K562 (cell line): ENCODE results near the gene ZNF581. TPM values are rescaled to one million over a fixed set of nuclear protein-coding genes. Genes with fewer than 3 reads are reported as not detected.
A peak's percentile ranks its signal among the peaks of the same experiment; 100 is the strongest.

ENCODE experiments used
- ATAC-seq: fragments of 200-7000 bp; cut with Tn5 transposase; 3 replicates; pipeline ENCODE4 v1.9.1; 2020; ENCODE audit warnings: moderate library complexity
- BruUV-seq: library from RNA; stranded (reverse); fragments of 400-500 nt; replicated peaks from 2 replicates; lab custom pipeline; 2021; lab: Mats Ljungman, UMichigan
- CTCF ChIA-PET: fragments of 300-600 bp; formaldehyde crosslinking; extraction: SDS; loops from one replicate; lab custom pipeline; 2021; ENCODE audit warnings: low intra/inter-chr PET ratio; lab: Yijun Ruan, JAX
- POLR2A ChIA-PET: fragments of 300-600, 350-650 bp; sonication (Branson Sonifier 250); formaldehyde crosslinking; extraction: SDS; loops from one replicate; lab custom pipeline; 2021; ENCODE audit warnings: antibody characterized with exemption, inconsistent platforms; lab: Yijun Ruan, JAX
- DNase-seq, 4 experiments: peaks; one replicate each; pipeline versions ENCODE4 v3.0.0 to v3.0.0-alpha.2; 2011 to 2018; ENCODE audit warnings: low spot score in 3 of 4, mixed read lengths in 3 of 4; ENCODE audit errors: extremely low read depth in 1 of 4
- FAIRE-seq: peaks from 2 replicates; lab custom pipeline; 2011; peaks lifted over from hg19 to GRCh38; lab: Jason Lieb, UNC
- H2AFZ ChIP-seq: 2 replicates; pipeline ENCODE4 v1.6.0; 2011; ENCODE audit warnings: low read depth, low read length, control low read depth, inconsistent platforms
- H3K27ac ChIP-seq: fragments of 200-600 bp; 3 replicates; pipeline ENCODE4 v1.8.0; 2011; ENCODE audit warnings: low read depth, mild to moderate bottlenecking, control low read depth, inconsistent platforms, low read length, moderate library complexity, mixed read lengths; ENCODE audit errors: extremely low read depth
- H3K27me3 ChIP-seq, 2 experiments: fragments of 300-600 bp in 1 of 2; 2 replicates in 1 of 2; 3 replicates in 1 of 2; pipeline versions ENCODE4 v1.6.0 to v1.8.0; 2011; ENCODE audit warnings: inconsistent platforms in 2 of 2, low read length in 2 of 2, mild to moderate bottlenecking in 1 of 2, mixed read lengths in 1 of 2, moderate library complexity in 1 of 2; ENCODE audit not compliant: control insufficient read depth in 2 of 2, insufficient read depth in 2 of 2
- H3K36me3 ChIP-seq: fragments of 300-600 bp; 3 replicates; pipeline ENCODE4 v1.8.0; 2011; ENCODE audit warnings: mild to moderate bottlenecking, low read length, inconsistent platforms; ENCODE audit not compliant: control insufficient read depth, insufficient read depth
- H3K4me1 ChIP-seq, 2 experiments: fragments of 200-600 bp in 1 of 2; replicated peaks in 1 of 2; 2 replicates in 1 of 2; 3 replicates in 1 of 2; pipeline versions ENCODE4 v1.5.1 to v1.8.0; 2011; ENCODE audit warnings: inconsistent platforms in 2 of 2, low read length in 2 of 2, mild to moderate bottlenecking in 1 of 2, mixed read lengths in 1 of 2, moderate library complexity in 1 of 2; ENCODE audit not compliant: control insufficient read depth in 2 of 2, insufficient read depth in 2 of 2
- H3K4me2 ChIP-seq: 2 replicates; pipeline ENCODE4 v1.6.1; 2011; ENCODE audit warnings: low read length, control low read depth, inconsistent platforms, mixed read lengths; ENCODE audit not compliant: insufficient read depth
- H3K4me3 ChIP-seq: fragments of 200-600 bp; sonication (generic), shearing (Covaris generic); 2 replicates; pipeline ENCODE4 v1.5.1; 2016; ENCODE audit warnings: control low read depth, inconsistent platforms
- H3K79me2 ChIP-seq: fragments of 200-600 bp; 3 replicates; pipeline ENCODE4 v1.8.0; 2011; ENCODE audit warnings: low read length, inconsistent platforms; ENCODE audit not compliant: control insufficient read depth, insufficient read depth
- H3K9ac ChIP-seq, 2 experiments: 2 replicates each; pipeline versions ENCODE4 v1.6.0 to v1.6.1; 2011; ENCODE audit warnings: low read depth in 2 of 2, low read length in 2 of 2, control low read depth in 1 of 2, inconsistent platforms in 1 of 2, mild to moderate bottlenecking in 1 of 2, mixed read lengths in 1 of 2; ENCODE audit not compliant: insufficient read depth in 1 of 2
- H3K9me1 ChIP-seq: one replicate; pipeline ENCODE4 v1.6.0; 2011; ENCODE audit warnings: inconsistent platforms, mild to moderate bottlenecking, low read length, moderate library complexity; ENCODE audit not compliant: control insufficient read depth, insufficient read depth
- H3K9me3 ChIP-seq: replicated peaks from 2 replicates; pipeline ENCODE4 v1.5.1; 2011; ENCODE audit warnings: low read depth, low read length, inconsistent platforms; ENCODE audit not compliant: control insufficient read depth, insufficient read depth
- H4K20me1 ChIP-seq: replicated peaks from 2 replicates; pipeline ENCODE4 v1.6.1; 2011; ENCODE audit warnings: low read length, inconsistent platforms, mixed read lengths; ENCODE audit not compliant: control insufficient read depth, insufficient read depth
- CC2D1A ChIP-seq: fragments of 450-650 bp; IDR thresholded peaks from 2 replicates; pipeline ENCODE4 v1.6.1; 2017; ENCODE audit warnings: mild to moderate bottlenecking
- DLX4 ChIP-seq: fragments of 250-450 bp; sonication (Bioruptor Pico); IDR thresholded peaks from 2 replicates; pipeline ENCODE4 v1.6.1; 2021; ENCODE audit warnings: mild to moderate bottlenecking
- HNRNPUL1 ChIP-seq: fragments of 200-400 bp; formaldehyde crosslinking; IDR thresholded peaks from 2 replicates; pipeline ENCODE4 v1.6.1; 2017; ENCODE audit warnings: low read length
- NFIC ChIP-seq: fragments of 450-650 bp; IDR thresholded peaks from 2 replicates; pipeline ENCODE4 v1.6.1; 2017; ENCODE audit warnings: mild to moderate bottlenecking, inconsistent platforms
- TFAM ChIP-seq: fragments of 250-450 bp; sonication (Bioruptor Pico); conservative IDR thresholded peaks from 2 replicates; pipeline ENCODE4 v1.5.0; 2021; ENCODE audit warnings: mild to moderate bottlenecking, moderate library complexity
- ZBTB40 ChIP-seq, 2 experiments: fragments of 450-650 bp in 1 of 2; sonication (generic) in 1 of 2; formaldehyde crosslinking in 1 of 2; IDR thresholded peaks; 2 replicates each; pipeline versions ENCODE4 v1.7.1 to v1.9.0; 2016 to 2022; ENCODE audit warnings: inconsistent platforms in 1 of 2, mild to moderate bottlenecking in 1 of 2, missing genetic modification reagents in 1 of 2
- ZNF184 ChIP-seq: sonication (generic); formaldehyde crosslinking; IDR thresholded peaks from 2 replicates; pipeline ENCODE4 v1.5.0; 2020; ENCODE audit warnings: missing genetic modification reagents
- WGBS: fragments of 100-300 bp; shearing (Covaris generic); methylation state at CpG from one replicate; pipeline ENCODE4 v1.1.6; 2016; ENCODE audit warnings: low coverage, mixed read lengths; ENCODE audit not compliant: insufficient coverage; ENCODE audit errors: missing lambda C conversion rate; 5-methylcytosine and 5-hydroxymethylcytosine counted together
- in situ Hi-C: fragments of 300-500 bp; cut with MboI; formaldehyde crosslinking; loops from 4 replicates; pipeline ENCODE4 v1.15.0; 2018; ENCODE audit warnings: inconsistent platforms, mixed read lengths
- intact Hi-C: fragments of 100-400 bp; cut with micrococcal nuclease; formaldehyde crosslinking; loops from 2 replicates; pipeline ENCODE4 v1.14.2; 2022
- polyA plus RNA-seq, 8 experiments: library from polyadenylated mRNA; depleted of rRNA in 4 of 8; stranded (reverse) in 5 of 8; unstranded in 3 of 8; fragments of >200 nt; fragmentation: Nextera tagmentation in 2 of 8; fragmentation: Illumina TruSeq in 1 of 8; extraction: Ambion mirVana in 2 of 8; extraction: Trizol in 1 of 8; gene quantifications; 2 replicates each; pipeline versions ENCODE4 v1.2.1 to v1.2.3, GENCODE V29; 2011 to 2014; ENCODE audit warnings: inconsistent platforms in 1 of 8, missing spikeins in 1 of 8
- total RNA-seq, 7 experiments: library from RNA; depleted of rRNA in 6 of 7; stranded (reverse); fragments of >200 nt in 6 of 7; fragmentation: Illumina TruSeq in 2 of 7; extraction: Trizol in 2 of 7; gene quantifications; 2 replicates each; pipeline versions ENCODE4 v1.2.1 to v1.2.3, GENCODE V29; 2011 to 2021; ENCODE audit warnings: low replicate concordance in 1 of 7

ZNF581 gene
- total and polyA plus RNA-seq, 9 of the 15 experiments (the other 6 are each of a cell fraction or from before 2014, with no cell fraction given) = 2.4 to 39.4 (median 15.4) TPM

DNA sequence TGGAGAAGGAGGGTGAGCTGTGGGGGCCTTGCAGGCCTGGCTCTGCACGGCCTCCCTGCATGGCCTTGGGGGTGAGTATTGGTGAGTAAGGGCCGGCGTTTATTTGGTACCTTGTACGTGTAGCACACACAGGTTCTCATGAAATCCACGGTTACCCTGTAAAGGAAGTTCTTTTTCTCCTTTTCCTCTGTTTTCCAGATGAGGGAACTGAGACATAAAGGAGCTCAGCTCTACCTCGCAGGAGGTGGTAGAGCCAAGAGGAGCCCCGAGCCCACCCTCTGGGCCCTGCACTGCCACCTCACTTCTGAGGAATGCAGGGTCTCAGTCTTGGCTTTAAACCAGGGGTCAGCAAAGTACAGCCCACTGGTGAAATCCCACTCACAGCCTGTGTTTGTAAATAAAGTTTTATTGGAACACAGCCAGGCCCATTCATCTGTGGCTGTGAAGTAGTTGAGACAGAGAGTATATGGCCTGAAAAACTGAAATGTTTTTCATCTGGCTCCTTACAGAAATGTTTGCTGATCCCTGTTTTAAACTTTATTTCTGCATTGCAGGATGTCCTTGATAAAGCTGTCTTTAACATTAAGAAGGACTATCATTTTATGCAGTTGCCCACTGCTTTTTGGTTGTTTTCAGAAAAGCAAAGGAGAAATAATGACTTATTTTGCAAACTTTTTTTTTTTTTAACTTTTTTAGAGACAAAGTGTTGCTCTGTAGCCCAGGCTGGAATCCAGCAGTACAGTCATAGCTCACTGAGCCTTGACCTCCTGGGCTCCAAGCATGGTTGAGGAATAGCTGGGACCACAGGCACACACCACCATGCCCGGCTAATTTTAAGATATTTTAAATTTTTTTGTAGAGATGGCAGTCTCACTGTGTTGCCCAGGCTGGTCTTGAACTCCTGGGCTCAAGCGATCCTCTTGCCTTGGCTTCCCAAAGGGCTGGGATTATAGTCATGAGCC, 38.0 kb downstream of the ZNF581 start:
- Histone ChIP-seq H3K9me3 (no peaks in the 10 kb centered on the region), H4K20me1 (peaks cover 37% of the 10 kb centered on the region), H3K4me1 (peaks cover 15 to 52% of the 10 kb centered on the region in 2 experiments), H3K4me2 (no peak overlapping the region), H3K36me3 (peaks cover 91% of the 10 kb centered on the region; the same call in 2 of the 3 replicates), H3K4me3 (no peak overlapping the region), H3K79me2 (peaks cover 75% of the 10 kb centered on the region), H3K27ac (no peak overlapping the region), H2AFZ (no peak overlapping the region), H3K27me3 (no peaks in the 10 kb centered on the region), H3K9ac (no peak overlapping the region), H3K9me1 (peaks cover 6% of the 10 kb centered on the region)
- ChIA-PET POLR2A (interaction anchor here (0.6 to 2.4 kb wide), 6 partner anchors 8 to 297 kb away, joined by 3 to 7 read pairs (median 4); partner anchors contain the start of gene TMEM238), CTCF (no interaction called here)
- ATAC-seq (no peak), DNase-seq (no peak), FAIRE-seq (no peak)
- intact Hi-C loops (no loop called here), in situ Hi-C loops (no loop called here)
- 92% methylated on average over 8 of the region's 9 CpGs for WGBS
- no TSS peak for BruUV-seq
- no peak for TF ChIP-seq DLX4 (CRISPR knock-in tag)
- TF ChIP-seq CC2D1A = no peak
- peak; percentile 92 for TF ChIP-seq ZBTB40 (IDR thresholded peaks at IDR 0.05)
- peak; percentile 78 for TF ChIP-seq ZBTB40 (CRISPR knock-in tag; IDR thresholded peaks at IDR 0.05)
- no peak for TF ChIP-seq HNRNPUL1
- TF ChIP-seq TFAM (CRISPR knock-in tag) = no peak
- no peak for TF ChIP-seq ZNF184 (CRISPR knock-in tag)
- TF ChIP-seq NFIC = peak; percentile 37; the same call in 1 of the 2 replicates
